Thoracic aorta (tissue), 2 donors: ENCODE results near the gene MALRD1. TPM values are rescaled to one million over a fixed set of nuclear protein-coding genes. Genes with fewer than 3 reads are reported as not detected.

Experiments
- ATAC-seq: fragments of 150-250 bp; one replicate; pipeline ENCODE4 v1.8.0; 2017; ENCODE audit warnings: low read depth; ENCODE audit not compliant: insufficient number of reproducible peaks, low FRiP score
- DNase-seq: peaks from one replicate; pipeline ENCODE4 v3.0.0-alpha.2; 2020; ENCODE audit warnings: low spot score
- H3K27ac ChIP-seq, 2 donors: fragments of 200-600 bp; sonication (generic); 1 replicate in 1 of 2; 2 replicates in 1 of 2; pipeline ENCODE4 v1.5.1; 2016; ENCODE audit warnings: mild to moderate bottlenecking in 2 of 2, moderate library complexity in 2 of 2
- H3K27me3 ChIP-seq: fragments of 200-600 bp; sonication (generic); replicated peaks from 2 replicates; pipeline ENCODE4 v1.6.0; 2016; ENCODE audit warnings: mild to moderate bottlenecking; ENCODE audit not compliant: insufficient read depth
- H3K36me3 ChIP-seq: fragments of 200-600 bp; sonication (generic); one replicate; pipeline ENCODE4 v1.5.1; 2016
- H3K4me1 ChIP-seq, 2 donors: fragments of 200-600 bp; sonication (generic); 1 replicate in 1 of 2; 2 replicates in 1 of 2; pipeline versions ENCODE4 v1.5.1 to v1.6.0; 2016; ENCODE audit warnings: low read depth in 2 of 2, mild to moderate bottlenecking in 1 of 2; ENCODE audit not compliant: control insufficient read depth in 1 of 2
- H3K4me3 ChIP-seq: fragments of 200-600 bp; sonication (generic); 2 replicates; pipeline ENCODE4 v1.5.1; 2016; ENCODE audit warnings: mild to moderate bottlenecking
- H3K9me3 ChIP-seq: fragments of 200-600 bp; sonication (generic); 2 replicates; pipeline ENCODE4 v1.5.1; 2016
- total RNA-seq, 2 donors: library from RNA; depleted of rRNA; stranded (reverse); fragments of >200 nt; gene quantifications; one replicate each; pipeline versions ENCODE4 v1.1.0 to v1.2.3, GENCODE V29; 2016
- TF ChIP-seq, protein P1 (sequence below): fragments of 200-600 bp; sonication (generic); IDR thresholded peaks from one replicate; pipeline ENCODE4 v1.5.1; 2019; ENCODE audit warnings: antibody characterized with exemption

MALRD1 gene
- total RNA-seq, 2 donors from 2014 or later = 0.92 to 5.3 TPM

DNA sequence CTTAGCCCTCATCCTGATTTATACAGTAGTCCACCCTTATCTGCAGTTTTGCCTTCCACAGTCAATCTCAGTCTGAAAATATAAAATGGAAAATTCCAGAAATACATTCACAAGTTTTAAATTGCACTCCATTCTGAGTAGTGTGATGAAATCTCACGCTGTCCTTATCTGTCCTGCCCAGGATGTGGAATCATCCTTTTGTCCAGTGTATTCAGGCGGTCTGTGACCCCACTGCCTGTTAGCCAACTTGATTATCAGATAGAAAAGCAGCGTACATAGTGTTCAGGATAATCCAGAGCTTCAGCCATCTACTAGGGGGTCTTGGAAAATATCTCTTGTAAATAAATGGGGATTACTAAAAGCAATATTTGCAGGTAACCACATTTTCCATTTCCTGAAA lies 146.3 kb downstream of the MALRD1 start:
- H3K27me3 ChIP-seq = no peaks in the 10 kb centered on the region
- ATAC-seq = no peak
- DNase-seq = no peak
- TF ChIP-seq, protein P1, sequence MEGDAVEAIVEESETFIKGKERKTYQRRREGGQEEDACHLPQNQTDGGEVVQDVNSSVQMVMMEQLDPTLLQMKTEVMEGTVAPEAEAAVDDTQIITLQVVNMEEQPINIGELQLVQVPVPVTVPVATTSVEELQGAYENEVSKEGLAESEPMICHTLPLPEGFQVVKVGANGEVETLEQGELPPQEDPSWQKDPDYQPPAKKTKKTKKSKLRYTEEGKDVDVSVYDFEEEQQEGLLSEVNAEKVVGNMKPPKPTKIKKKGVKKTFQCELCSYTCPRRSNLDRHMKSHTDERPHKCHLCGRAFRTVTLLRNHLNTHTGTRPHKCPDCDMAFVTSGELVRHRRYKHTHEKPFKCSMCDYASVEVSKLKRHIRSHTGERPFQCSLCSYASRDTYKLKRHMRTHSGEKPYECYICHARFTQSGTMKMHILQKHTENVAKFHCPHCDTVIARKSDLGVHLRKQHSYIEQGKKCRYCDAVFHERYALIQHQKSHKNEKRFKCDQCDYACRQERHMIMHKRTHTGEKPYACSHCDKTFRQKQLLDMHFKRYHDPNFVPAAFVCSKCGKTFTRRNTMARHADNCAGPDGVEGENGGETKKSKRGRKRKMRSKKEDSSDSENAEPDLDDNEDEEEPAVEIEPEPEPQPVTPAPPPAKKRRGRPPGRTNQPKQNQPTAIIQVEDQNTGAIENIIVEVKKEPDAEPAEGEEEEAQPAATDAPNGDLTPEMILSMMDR = no peak
- no peak overlapping the region for H3K4me3 ChIP-seq
- H3K9me3 ChIP-seq = no peaks in the 10 kb centered on the region
- no peak overlapping the region for H3K27ac ChIP-seq
- no peaks in the 10 kb centered on the region for H3K36me3 ChIP-seq
- no peaks in the 10 kb centered on the region for H3K4me1 ChIP-seq

GRCh38 chr10:19195698-19196097 lies 147.1 kb downstream of the MALRD1 start:
- DNase-seq (no peak), ATAC-seq (no peak)
- H3K27ac ChIP-seq = no peak overlapping the region
- H3K36me3 ChIP-seq = no peaks in the 10 kb centered on the region
- TF ChIP-seq, protein P1 = no peak
- no peaks in the 10 kb centered on the region for H3K4me1 ChIP-seq
- H3K4me3 ChIP-seq = no peak overlapping the region
- H3K27me3 ChIP-seq = no peaks in the 10 kb centered on the region
- no peaks in the 10 kb centered on the region for H3K9me3 ChIP-seq

- no peak overlapping the region for H3K4me3 ChIP-seq
- DNase-seq (no peak), ATAC-seq (no peak)
- H3K36me3 ChIP-seq = no peaks in the 10 kb centered on the region
- no peaks in the 10 kb centered on the region for H3K9me3 ChIP-seq
- H3K4me1 ChIP-seq = no peaks in the 10 kb centered on the region
- TF ChIP-seq, protein P1 = no peak
- H3K27me3 ChIP-seq = no peaks in the 10 kb centered on the region
- no peak overlapping the region for H3K27ac ChIP-seq
Observed at GRCh38 chr10:19200211-19200610, 151.6 kb downstream of the MALRD1 start.

- DNase-seq (no peak), ATAC-seq (no peak)
- no peaks in the 10 kb centered on the region for H3K4me1 ChIP-seq
- TF ChIP-seq, protein P1 = no peak
- no peaks in the 10 kb centered on the region for H3K9me3 ChIP-seq
- H3K27ac ChIP-seq = no peak overlapping the region
- H3K4me3 ChIP-seq = no peak overlapping the region
- no peaks in the 10 kb centered on the region for H3K36me3 ChIP-seq
- no peaks in the 10 kb centered on the region for H3K27me3 ChIP-seq
Observed at GRCh38 chr10:19204246-19204917, 155.8 kb downstream of the MALRD1 start.

DNA sequence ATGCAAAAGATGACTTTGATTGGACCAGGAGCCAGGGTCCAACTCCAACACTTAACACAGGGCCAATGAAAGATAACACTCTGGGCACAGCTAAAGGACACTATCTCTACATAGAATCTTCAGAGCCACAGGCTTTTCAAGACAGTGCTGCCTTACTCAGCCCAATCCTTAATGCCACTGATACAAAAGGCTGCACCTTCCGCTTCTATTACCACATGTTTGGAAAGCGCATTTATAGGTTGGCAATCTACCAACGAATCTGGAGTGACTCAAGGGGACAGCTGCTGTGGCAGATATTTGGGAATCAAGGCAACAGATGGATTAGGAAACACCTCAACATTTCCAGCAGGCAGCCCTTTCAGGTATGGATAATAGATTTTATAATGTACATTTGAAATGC lies 160.7 kb downstream of the MALRD1 start:
- DNase-seq (no peak), ATAC-seq (no peak)
- Histone ChIP-seq H3K4me1 (no peaks in the 10 kb centered on the region), H3K36me3 (no peaks in the 10 kb centered on the region), H3K9me3 (no peaks in the 10 kb centered on the region), H3K27me3 (no peaks in the 10 kb centered on the region), H3K27ac (no peak overlapping the region), H3K4me3 (no peak overlapping the region)
- TF ChIP-seq, protein P1 = no peak
